Fibroblast of skin of abdomen (primary cell): ENCODE data around the gene WNT5A. TPM values are rescaled to one million over a fixed set of nuclear protein-coding genes. Genes with fewer than 3 reads are reported as not detected.

Experiments used
- DNase-seq: peaks from one replicate; pipeline ENCODE4 v3.0.0-alpha.2; 2013
- polyA plus RNA-seq, 2 experiments: library from polyadenylated mRNA; unstranded; fragments of 120-200 nt; gene quantifications; one replicate each; pipeline ENCODE4 v1.2.1, GENCODE V29; 2013; ENCODE audit not compliant: insufficient read length in 2 of 2

WNT5A gene
- polyA plus RNA-seq (2013, experiment 1 of 2; ENCODE audit: insufficient read length), result 197 TPM
- polyA plus RNA-seq (2013, experiment 2 of 2; ENCODE audit: insufficient read length), result 195 TPM

DNA sequence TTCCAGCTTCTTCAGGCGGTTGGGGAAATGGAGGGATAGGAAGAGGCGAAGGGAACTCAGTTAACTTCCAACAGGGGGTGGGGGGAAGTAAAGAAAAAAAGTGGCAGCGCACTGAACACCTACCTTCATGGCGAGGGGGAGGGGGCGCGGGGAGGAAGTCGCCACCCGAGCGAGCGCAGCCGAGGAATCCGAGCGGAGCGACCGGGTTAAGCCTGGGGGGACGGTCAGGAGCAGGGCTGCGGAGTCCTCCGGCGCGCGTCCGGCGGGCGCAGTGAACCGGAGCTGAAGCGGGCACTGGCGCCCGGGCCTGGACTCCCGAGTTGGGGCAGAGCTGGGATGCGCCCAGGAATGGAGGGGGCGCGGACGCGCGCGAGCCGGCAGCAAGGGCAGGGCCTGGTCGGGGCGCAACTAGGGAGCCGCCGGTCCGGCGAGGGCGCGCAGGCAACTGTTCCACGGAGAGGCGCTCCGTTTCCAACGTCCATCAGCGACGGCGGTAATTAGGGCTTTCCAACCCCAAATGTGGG lies at the start of gene WNT5A:
TSS of gene WNT5A (minus strand) at position 450 of the 524 bp plus-strand sequence. CDS start at position 129, 321 bp downstream.
- peak; percentile 66 for DNase-seq

- no peak for DNase-seq
Observed at GRCh38 chr3:55534876-55535275, 47.8 kb upstream of the WNT5A start.

DNA sequence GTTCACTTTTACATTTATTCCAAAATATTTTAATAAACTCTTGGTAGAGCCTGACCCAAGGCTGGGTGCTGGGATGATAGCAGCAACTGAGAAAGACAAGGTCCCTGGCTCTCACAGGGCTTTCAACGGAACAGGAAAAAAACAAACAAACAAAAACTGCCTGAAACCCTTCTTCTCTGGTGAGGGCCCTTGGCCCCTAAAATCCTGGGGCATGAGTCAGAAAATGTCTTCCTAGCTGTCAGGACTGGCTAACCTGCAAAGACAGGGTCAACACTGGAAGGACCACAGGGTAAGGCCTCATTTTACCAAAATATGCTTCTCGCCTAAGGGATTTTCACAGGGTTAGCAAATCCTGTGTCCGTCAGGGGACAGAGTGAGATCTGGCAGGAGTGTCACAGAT lies 45.7 kb upstream of the WNT5A start:
- DNase-seq, result no peak

DNA sequence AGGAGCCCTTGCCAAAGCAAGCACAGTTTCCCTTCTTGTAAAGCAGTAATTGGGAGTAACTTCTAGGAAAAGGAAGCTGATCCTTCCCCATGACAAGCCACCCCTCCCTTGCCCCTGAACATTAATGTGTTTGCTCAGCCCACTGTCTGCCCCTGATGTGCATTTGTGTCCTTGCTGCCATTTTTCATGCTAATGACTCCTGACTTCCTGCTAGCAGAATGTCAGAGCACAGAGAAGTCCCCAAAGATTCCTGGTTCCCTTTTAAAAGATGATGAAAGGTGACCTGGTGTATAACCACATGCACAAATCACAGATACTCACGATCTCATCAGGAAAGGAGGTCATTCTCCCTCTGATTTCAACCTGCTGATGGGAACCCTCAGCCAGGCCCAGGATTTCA lies 44.2 kb upstream of the WNT5A start:
- no peak for DNase-seq

DNA sequence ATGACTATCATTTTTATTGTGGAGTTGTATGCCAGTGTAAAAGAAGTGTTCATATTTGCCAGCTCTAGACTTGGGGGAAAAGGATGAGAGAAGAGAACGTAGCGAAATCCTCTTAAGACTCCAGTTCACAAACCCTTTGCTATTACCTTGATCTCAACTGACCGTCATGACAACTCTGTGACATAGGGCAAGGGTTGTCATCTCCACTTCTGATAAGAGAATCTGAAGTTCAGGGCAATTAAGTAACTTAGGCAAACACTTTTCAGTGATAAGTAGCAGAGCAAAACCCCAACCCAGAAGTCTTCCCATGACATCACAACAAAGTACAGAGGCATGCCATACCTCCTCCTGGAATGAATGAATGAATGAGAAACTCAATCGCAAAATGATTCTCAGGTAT lies 40.3 kb upstream of the WNT5A start:
- no peak for DNase-seq

DNA sequence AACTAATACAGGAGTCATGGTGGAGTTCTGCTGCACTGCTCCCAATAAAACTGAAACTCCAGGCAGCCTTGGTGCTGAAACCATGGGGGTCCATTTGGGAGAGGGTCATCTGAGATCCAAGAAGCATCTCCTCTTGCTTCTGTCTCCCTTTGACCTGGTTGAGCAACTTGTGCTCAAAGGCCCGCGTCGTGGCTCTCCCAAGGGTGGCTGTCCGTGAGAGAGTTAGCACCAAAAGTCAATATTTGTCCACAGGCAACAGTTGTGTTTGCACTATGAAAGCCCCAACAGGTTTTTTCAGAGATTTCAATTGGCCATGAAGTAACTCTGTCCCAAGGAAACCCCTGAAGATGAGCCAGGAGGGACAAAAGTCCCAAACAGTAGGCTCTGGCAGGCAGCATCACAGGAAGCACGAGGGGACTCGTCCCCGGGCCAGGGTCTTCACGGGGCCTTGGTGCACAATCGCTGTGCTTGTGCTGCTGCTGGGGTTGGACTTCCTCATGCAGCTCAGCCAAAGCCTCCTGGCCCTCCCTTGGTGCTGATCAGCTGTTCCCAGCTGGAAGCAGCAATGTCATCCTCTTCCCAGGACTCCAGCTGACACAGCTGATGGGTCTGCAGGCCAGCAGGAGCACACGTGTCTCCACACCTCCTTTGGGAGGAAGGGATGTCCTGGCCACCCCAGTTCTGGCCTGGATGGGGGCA lies 39.4 kb upstream of the WNT5A start:
- DNase-seq, result no peak

DNA sequence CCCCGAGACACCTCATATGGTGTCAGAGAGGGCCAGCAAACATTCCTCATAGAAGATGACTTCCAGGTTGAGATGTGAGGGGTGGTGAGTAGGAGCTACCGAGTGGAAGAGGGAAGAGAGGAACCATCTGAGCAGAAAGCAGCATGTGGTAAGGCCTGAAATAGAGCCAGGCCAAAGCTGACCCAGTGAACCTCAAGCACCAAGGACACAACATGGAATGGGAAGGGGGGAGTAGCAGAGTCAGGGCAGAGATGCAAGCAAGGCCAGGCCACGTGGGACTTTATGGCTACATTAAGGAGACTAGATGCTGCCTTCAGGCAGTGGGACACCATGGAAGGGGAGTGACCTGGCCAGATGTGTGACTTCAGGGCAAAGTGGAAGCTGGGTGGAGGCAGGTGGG lies 38.3 kb upstream of the WNT5A start:
- no peak for DNase-seq

DNA sequence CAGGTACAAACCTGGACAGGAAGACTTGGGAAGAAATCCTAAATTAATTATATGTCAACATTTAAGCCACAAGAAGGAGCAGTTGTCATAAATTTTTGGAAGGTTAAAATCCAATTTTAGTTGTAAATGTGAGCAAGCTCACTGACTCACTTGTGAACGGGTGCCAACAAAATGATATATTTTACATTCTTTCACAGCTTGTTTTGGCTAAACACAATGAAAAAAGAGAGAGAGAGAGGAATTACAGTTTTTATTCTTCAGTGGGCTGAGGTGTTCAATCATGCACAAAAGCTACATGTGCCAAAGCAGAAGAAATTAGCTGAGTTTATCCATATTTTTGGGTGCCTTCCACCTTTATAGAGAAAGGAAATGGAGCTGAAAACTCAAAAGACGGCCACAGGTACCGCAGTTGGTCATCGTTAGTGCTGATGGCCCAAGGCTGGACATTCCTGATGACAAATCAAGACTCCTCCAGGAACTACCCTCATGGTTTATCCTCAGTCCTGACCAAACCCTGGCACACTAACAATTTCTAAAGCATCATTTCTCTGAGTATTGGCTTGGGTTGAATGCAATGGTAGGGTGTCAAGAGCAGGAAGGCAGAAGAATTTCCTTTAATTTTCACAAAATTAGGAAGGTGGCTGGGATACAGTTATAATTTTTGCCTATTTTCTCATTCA lies 37.6 kb upstream of the WNT5A start:
- DNase-seq, result peak; percentile 90

- DNase-seq, result no peak
Observed at GRCh38 chr3:55523471-55523870, 36.4 kb upstream of the WNT5A start.

- peak; percentile 89 for DNase-seq
Observed at GRCh38 chr3:55521738-55522421, 34.8 kb upstream of the WNT5A start.

DNA sequence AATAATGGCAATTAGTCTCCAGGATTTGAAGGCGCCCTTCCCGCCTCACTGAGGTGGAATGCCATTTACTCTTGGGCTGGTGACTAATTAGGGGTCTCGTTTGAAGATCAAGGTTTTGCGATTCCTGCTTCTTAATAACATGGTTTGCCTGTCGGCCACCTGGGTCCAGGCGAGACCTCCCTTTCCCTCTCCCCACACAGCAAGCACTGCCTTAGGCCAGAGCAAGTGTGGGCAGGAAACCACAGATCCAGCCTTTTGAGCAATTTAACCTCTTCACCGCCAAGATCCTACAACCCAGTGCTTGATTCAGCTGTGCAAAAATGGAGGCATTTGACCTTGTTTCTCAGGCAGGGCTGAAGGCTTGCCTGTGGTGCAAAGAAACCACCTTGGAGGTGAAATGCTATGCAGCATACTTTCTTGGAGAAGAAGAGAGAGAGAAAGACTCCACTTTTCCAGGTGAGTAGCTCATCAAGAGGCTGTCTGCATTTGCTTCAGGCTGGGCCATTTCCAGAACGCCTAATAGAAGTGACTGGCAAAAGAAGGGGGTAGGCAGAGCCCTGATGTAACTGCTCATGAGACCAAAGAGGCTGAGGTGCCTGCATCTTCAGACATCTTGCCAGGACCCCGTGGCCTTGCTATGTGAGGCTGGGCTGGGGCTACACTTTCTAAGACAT lies 34.1 kb upstream of the WNT5A start:
- DNase-seq, result no peak

GRCh38 chr3:55519019-55519418 lies 31.9 kb upstream of the WNT5A start:
- peak; percentile 79 for DNase-seq

DNA sequence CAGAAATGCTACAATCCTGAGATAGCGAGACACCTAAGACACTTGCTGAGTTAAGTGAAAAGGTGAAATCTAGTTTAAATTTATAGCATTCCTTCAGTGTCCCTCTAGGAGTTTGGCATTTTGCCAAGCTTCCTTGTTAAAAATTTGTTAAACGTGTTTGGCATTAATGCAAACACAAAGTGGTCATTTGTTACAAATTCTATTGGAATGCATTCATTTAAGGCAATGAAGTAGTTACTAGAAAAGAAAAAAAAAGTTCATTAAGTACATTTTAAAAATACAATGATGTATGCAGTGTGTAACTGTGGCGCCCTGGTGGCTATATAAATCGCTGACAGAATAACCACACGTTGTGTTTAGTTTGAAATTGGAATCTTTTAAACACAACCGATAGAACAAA lies 31.3 kb upstream of the WNT5A start:
- peak; percentile 77 for DNase-seq

DNA sequence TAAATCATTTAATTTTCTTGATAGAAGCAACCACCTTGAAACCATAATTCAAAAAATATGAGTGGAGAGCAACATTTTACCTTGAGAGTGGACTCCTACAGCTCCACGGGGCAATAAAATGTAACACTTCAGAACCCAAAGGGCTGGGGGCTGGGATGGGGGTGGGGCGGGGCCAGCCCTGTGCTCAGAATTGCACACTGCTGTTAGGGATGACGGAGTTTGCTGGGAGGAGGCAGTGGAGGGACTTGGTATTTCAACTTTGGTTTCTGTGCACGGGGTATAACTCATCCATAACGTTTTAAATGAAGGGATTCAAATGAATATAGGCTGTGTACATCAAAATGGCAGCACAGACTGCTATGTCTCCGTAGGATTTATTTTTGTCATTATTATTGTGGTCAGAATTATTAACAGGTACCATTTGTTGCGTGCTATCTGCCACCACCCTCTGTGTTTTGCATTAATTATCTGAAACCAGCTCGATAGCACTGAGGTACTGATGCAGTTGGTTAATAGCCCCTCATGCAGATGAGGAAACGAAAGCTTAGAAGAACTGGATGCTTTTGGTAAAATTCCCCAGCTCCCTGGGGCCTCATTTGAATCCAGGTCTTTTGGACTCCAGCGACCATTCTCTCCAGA lies 29.4 kb upstream of the WNT5A start:
- no peak for DNase-seq

GRCh38 chr3:55515550-55516246 lies 28.6 kb upstream of the WNT5A start:
- DNase-seq, result no peak

- no peak for DNase-seq
Observed at GRCh38 chr3:55514962-55515361, 27.9 kb upstream of the WNT5A start.

DNA sequence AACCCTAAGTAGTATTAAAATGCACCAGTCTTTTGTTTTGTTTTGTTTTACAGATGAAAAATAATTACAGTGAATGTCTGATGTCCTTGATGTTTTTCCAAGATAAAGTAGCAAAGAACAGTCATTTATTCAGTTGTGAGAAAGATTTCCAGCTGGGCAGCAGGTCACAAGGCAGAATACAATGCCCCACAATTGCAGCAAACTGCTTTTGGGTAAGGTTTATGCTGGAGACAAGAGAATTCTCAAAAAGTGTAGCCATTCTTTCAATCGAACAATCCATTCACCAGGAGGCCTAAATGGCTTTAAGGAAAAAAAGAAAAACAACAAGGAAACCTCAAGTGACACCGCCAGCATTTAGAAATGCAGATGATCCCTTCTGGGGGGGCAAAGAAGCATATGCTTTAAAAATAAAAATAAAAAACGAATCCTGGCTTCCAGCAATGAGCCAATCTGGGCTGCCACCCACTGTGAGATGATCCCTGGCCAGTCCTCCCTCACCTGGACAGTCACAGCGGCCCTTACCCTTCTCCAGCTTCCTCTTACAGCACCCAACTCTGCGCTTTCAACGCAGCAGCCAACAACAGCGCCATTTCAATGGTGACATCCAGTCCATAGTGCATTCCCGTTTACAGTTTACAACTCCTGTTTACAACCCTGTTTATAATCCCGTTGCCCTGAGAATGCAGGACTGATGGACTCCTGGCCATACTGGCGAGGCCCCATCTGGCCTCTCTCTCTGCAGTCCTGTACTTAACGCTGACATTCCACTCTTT lies 25.7 kb upstream of the WNT5A start:
- DNase-seq, result no peak

DNA sequence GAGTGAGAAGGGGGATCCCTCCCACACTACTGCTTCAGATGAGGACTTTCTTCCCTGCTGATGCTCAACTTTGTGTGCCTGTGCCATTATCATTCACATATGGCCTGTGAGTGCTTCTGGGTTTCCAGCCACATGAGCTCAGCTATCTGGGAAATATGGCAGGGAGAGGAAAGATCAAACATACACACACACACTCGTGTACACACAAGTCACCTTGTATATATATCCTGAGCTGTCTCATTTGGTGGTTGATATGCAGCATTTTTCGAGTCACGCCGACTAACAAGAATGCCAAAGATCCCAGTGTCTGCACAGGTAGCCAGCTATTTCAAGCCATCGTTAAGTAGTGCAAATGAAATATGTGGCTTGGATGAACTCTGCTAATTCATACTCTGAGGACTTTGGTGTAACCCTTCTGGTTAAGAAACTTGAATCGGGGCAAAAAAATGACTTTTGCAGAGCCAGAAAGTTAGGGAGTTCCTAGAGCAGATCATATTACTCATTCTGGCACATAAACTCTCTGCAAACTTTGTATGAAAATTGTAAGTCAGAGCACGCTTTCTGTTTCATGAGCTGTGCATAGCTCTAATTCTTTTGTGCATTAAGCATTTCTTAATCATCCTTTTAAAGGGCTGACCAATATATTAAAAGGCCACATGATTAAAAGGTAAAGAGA lies 24.9 kb upstream of the WNT5A start:
- DNase-seq, result peak; percentile 82

GRCh38 chr3:55508335-55508734 lies 21.2 kb upstream of the WNT5A start:
- no peak for DNase-seq

- no peak for DNase-seq
Observed at GRCh38 chr3:55507808-55508207, 20.7 kb upstream of the WNT5A start.
